ENCODE measurements around the gene PARD6G. TPM values are rescaled to one million over a fixed set of nuclear protein-coding genes. Genes with fewer than 3 reads are reported as not detected.

Gene PARD6G
- total and polyA plus RNA-seq, 9 of the 15 experiments (the other 6 are each of a cell fraction or from before 2014, with no cell fraction given), result 0.03 to 1.2 (median 0.26) TPM

DNA sequence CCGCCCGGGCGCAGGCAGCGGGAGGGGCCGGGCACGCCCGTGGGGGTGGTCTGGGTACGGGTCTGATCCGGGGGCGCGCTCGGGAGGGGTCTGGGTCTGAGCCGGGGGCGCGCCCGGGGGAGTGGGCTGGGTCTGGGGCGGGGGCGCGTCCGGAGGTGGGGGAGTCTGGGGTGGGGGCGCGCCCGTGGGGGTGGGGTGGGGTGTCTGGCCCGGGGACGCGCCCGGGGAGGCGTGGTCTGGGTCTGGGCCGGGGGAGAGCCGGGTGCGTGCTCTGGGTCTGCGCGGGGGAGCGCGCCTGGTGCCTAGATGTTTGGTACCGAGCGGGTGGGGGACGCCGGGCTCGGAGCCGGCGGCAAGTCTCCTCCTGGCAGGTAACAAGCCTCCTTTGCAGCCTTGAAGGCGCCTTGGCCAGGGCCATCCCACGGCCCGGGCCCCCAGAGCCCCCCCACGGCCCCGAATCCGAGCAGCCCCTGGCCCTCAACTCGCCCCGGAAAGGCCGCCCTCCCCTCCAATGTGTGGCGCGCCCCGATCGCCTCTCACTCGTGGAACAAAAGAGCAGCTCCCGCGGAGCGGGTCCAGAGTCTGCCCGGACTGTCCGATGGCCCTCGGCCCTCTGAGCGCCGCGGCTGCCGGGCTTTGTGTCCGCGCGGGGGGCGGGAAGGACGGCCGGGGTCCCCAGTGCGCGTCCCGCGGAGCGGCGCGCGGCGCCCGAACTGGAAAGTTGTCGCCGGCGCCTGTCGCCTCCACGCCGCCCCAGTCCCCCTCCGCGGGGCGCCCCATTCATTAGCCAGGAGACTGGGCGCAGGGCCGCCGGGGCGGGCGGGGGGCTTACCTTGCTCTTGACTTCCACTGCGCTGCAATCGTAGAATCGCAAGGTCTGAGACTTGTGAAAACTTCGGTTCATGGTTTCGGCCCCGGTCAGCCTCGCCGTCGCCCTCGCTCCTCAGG lies 595 bp downstream of the PARD6G start:
- peaks cover 2 to 29% of the 10 kb centered on the region in 2 experiments; a peak in 4 of 5 replicates for H3K27me3 ChIP-seq (ENCODE audit: control insufficient read depth in 2 of 2, insufficient read depth in 2 of 2, low read length in 2 of 2)
- peak overlapping the region; percentile 62; the same call in 1 of the 2 replicates for H2AFZ ChIP-seq (ENCODE audit: low read depth, low read length)
- H4K20me1 ChIP-seq (replicated peaks; ENCODE audit: control insufficient read depth, insufficient read depth, low read length), result no peaks in the 10 kb centered on the region
- ChIA-PET CTCF (ENCODE audit: low intra/inter-chr PET ratio) (no interaction called here), POLR2A (interaction anchor here (0.5 to 0.6 kb wide), 2 partner anchors 297 to 612 kb away, joined by 3 read pairs; no protein-coding TSS in a partner anchor)
- H3K27ac ChIP-seq (ENCODE audit: extremely low read depth, low read depth, low read length), result no peak overlapping the region
- WGBS (ENCODE audit: insufficient coverage, low coverage, missing lambda C conversion rate), result 0% methylated on average over 1 of the region's 106 CpGs
- in situ Hi-C loops (cut with MboI) (no loop called here), intact Hi-C loops (cut with micrococcal nuclease) (no loop called here)
- ATAC-seq (peak; percentile 52), DNase-seq (ENCODE audit: extremely low read depth in 1 of 4, low spot score in 3 of 4) (peak; percentile 23 to 55 (median 40)), FAIRE-seq (no peak)
- H3K36me3 ChIP-seq (ENCODE audit: control insufficient read depth, insufficient read depth, low read length), result no peaks in the 10 kb centered on the region
- peak overlapping the region; percentile 46 for H3K4me3 ChIP-seq
- no peaks in the 10 kb centered on the region for H3K79me2 ChIP-seq (ENCODE audit: control insufficient read depth, insufficient read depth, low read length)
- H3K9ac ChIP-seq (ENCODE audit: insufficient read depth in 1 of 2, low read depth in 2 of 2, low read length in 2 of 2), result peak overlapping the region; percentile 30 to 85; a peak in 3 of 4 replicates
- H3K4me1 ChIP-seq (replicated peaks in 1 of 2; ENCODE audit: control insufficient read depth in 2 of 2, insufficient read depth in 2 of 2, low read length in 2 of 2), result peaks cover 0 to 14% of the 10 kb centered on the region in 2 experiments; a peak in 2 of 5 replicates
- H3K4me2 ChIP-seq (ENCODE audit: insufficient read depth, low read length), result peak overlapping the region; percentile 46; the same call in 1 of the 2 replicates
- H3K9me1 ChIP-seq (ENCODE audit: control insufficient read depth, insufficient read depth, low read length), result no peaks in the 10 kb centered on the region
- BruUV-seq (replicated peaks), result no TSS peak
- H3K9me3 ChIP-seq (replicated peaks; ENCODE audit: control insufficient read depth, insufficient read depth, low read depth, low read length), result no peaks in the 10 kb centered on the region
- TF ChIP-seq ZNF124 (CRISPR knock-in tag; IDR thresholded peaks at IDR 0.05) (no peak), E2F6 (IDR thresholded peaks at IDR 0.05; ENCODE audit: borderline replicate concordance in 1 of 2, extremely low read depth in 1 of 2, insufficient read depth in 1 of 2, insufficient read length in 1 of 2, low read depth in 1 of 2, low read length in 1 of 2, poor library complexity in 1 of 2, severe bottlenecking in 1 of 2) (peak in 1 of 2 experiments; percentile 29), PRDM10 (IDR thresholded peaks at IDR 0.05; ENCODE audit: partially characterized antibody) (peak; percentile 64), MAFG (tag; conservative IDR thresholded peaks at IDR 0.05) (no peak), PHF8 (IDR thresholded peaks at IDR 0.05; ENCODE audit: borderline replicate concordance, low read length) (peak; percentile 23; the same call in 1 of the 2 replicates), ZNF354B (CRISPR knock-in tag; IDR thresholded peaks at IDR 0.05) (no peak), USF1 (CRISPR knock-in tag; IDR thresholded peaks at IDR 0.05) (no peak), TAF9B (IDR thresholded peaks at IDR 0.05; ENCODE audit: partially characterized antibody) (no peak), PHB (CRISPR knock-in tag; IDR thresholded peaks at IDR 0.05) (no peak)
- TF ChIP-seq, protein P1, sequence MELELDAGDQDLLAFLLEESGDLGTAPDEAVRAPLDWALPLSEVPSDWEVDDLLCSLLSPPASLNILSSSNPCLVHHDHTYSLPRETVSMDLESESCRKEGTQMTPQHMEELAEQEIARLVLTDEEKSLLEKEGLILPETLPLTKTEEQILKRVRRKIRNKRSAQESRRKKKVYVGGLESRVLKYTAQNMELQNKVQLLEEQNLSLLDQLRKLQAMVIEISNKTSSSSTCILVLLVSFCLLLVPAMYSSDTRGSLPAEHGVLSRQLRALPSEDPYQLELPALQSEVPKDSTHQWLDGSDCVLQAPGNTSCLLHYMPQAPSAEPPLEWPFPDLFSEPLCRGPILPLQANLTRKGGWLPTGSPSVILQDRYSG (tag; conservative IDR thresholded peaks at IDR 0.05; ENCODE audit: low read depth), result no peak
